ENCODE results near the gene TUBA1A.

DNA sequence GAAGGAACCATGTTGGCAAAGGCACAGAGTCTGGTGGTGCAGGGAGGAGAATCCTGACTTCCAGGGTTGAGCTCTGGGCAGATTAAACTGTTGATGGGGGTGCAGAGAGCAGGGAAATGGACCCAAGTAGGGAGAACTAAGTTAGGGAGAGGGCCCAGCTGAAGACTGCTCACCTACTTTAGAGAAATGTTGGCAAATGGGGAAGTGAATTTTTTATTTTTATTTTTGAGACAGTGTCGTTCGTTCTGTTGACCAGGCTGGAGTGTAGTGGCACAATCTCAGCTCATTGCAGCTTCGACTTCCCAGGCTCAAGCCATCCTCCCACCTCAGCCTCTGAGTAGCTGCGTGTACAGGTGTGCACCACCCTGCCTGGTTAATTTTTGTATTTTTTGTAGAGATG lies 32.1 kb upstream of the TUBA1A start:
- TF ChIP-seq, protein P1, sequence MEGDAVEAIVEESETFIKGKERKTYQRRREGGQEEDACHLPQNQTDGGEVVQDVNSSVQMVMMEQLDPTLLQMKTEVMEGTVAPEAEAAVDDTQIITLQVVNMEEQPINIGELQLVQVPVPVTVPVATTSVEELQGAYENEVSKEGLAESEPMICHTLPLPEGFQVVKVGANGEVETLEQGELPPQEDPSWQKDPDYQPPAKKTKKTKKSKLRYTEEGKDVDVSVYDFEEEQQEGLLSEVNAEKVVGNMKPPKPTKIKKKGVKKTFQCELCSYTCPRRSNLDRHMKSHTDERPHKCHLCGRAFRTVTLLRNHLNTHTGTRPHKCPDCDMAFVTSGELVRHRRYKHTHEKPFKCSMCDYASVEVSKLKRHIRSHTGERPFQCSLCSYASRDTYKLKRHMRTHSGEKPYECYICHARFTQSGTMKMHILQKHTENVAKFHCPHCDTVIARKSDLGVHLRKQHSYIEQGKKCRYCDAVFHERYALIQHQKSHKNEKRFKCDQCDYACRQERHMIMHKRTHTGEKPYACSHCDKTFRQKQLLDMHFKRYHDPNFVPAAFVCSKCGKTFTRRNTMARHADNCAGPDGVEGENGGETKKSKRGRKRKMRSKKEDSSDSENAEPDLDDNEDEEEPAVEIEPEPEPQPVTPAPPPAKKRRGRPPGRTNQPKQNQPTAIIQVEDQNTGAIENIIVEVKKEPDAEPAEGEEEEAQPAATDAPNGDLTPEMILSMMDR (IDR thresholded peaks at IDR 0.05): no peak
- TF ChIP-seq EP300 (IDR thresholded peaks at IDR 0.05) (no peak), POLR2A (IDR thresholded peaks at IDR 0.05) (no peak)
